ENCODE data around the gene CAVIN2.

GRCh38 chr2:191846515-191847476 lies at the start of gene CAVIN2:
- TF ChIP-seq CTCF (IDR thresholded peaks at IDR 0.05) (no peak), ELK1 (IDR thresholded peaks at IDR 0.05; ENCODE audit: low read depth, low read length) (no peak), MAX (IDR thresholded peaks at IDR 0.05) (peak; percentile 40), POLR2A (IDR thresholded peaks at IDR 0.05; ENCODE audit: low read length) (peak; percentile 35; the same call in 1 of the 2 replicates), POLR2AphosphoS2 (conservative IDR thresholded peaks at IDR 0.05; ENCODE audit: low read length) (no peak), USF2 (IDR thresholded peaks at IDR 0.05) (no peak), EP300 (IDR thresholded peaks at IDR 0.05) (no peak), ATOH8 (CRISPR knock-in tag; IDR thresholded peaks at IDR 0.05; ENCODE audit: low read depth) (no peak), REST (IDR thresholded peaks at IDR 0.05) (no peak), ESRRA (IDR thresholded peaks at IDR 0.05; ENCODE audit: borderline replicate concordance, low read length) (no peak), MAFK (IDR thresholded peaks at IDR 0.05; ENCODE audit: partially characterized antibody) (no peak), RAD21 (conservative IDR thresholded peaks at IDR 0.05 in 1 of 2, IDR thresholded peaks at IDR 0.05 in 1 of 2) (0 out of 5 replicates have a peak, but pooled peaks of 1 of the 2 experiments have one; percentile 13), RARB (CRISPR knock-in tag; IDR thresholded peaks at IDR 0.05) (no peak), RFX5 (IDR thresholded peaks at IDR 0.05) (no peak)
